GM18517 (cell line): ENCODE data around the gene SH3PXD2A.

Source experiments
- ATAC-seq: cut with Tn5 transposase; IDR thresholded peaks from one replicate; pipeline ENCODE4 v1.9.1; 2021; ENCODE audit warnings: mild to moderate bottlenecking, moderate library complexity; ENCODE audit not compliant: unreplicated experiment

SH3PXD2A gene

GRCh38 chr10:103630156-103630555 is 225.2 kb downstream of the SH3PXD2A start:
- ATAC-seq = no peak

GRCh38 chr10:103629581-103629980 is 225.8 kb downstream of the SH3PXD2A start:
- ATAC-seq = no peak

- no peak for ATAC-seq
Measured at GRCh38 chr10:103627893-103628292, 227.5 kb downstream of the SH3PXD2A start.

GRCh38 chr10:103627111-103627892 is 228.1 kb downstream of the SH3PXD2A start:
- ATAC-seq = no peak

- ATAC-seq = no peak
Measured at GRCh38 chr10:103626178-103626577, 229.2 kb downstream of the SH3PXD2A start.

- ATAC-seq = no peak
Measured at GRCh38 chr10:103622935-103623574, 232.3 kb downstream of the SH3PXD2A start.

- ATAC-seq = no peak
Measured at GRCh38 chr10:103622286-103622685, 233.1 kb downstream of the SH3PXD2A start.

GRCh38 chr10:103621783-103622125 is 233.6 kb downstream of the SH3PXD2A start:
- no peak for ATAC-seq

- ATAC-seq = no peak
Measured at GRCh38 chr10:103620891-103621782, 234.2 kb downstream of the SH3PXD2A start.

- no peak for ATAC-seq
Measured at GRCh38 chr10:103620352-103620740, 235.0 kb downstream of the SH3PXD2A start.

GRCh38 chr10:103619424-103620351 is 235.7 kb downstream of the SH3PXD2A start:
- no peak for ATAC-seq

GRCh38 chr10:103618575-103619423 is 236.6 kb downstream of the SH3PXD2A start:
- no peak for ATAC-seq

- no peak for ATAC-seq
Measured at GRCh38 chr10:103617602-103618385, 237.6 kb downstream of the SH3PXD2A start.

- no peak for ATAC-seq
Measured at GRCh38 chr10:103616705-103617601, 238.4 kb downstream of the SH3PXD2A start.

GRCh38 chr10:103614306-103615158 is 240.8 kb downstream of the SH3PXD2A start:
- no peak for ATAC-seq

GRCh38 chr10:103613616-103614015 is 241.8 kb downstream of the SH3PXD2A start:
- ATAC-seq = no peak
